Measurements from ENCODE around the gene TAS2R60. TPM values are rescaled to one million over a fixed set of nuclear protein-coding genes. Genes with fewer than 3 reads are reported as not detected.
"Not testable (repeated sequence)": the region's sequence is repeated elsewhere in the genome, so short reads cannot be mapped to it uniquely, and the experiment has no call there.

Gene TAS2R60
- total and polyA plus RNA-seq, 4 donors: 0.05 to 1.0 TPM; not detected in 2

- no peaks in the 10 kb centered on the region for H3K27me3 ChIP-seq (ENCODE audit: control insufficient read depth in 3 of 3, insufficient read depth in 3 of 3, low read length in 2 of 3)
- TF ChIP-seq CTCF (IDR thresholded peaks at IDR 0.05; ENCODE audit: control extremely low read depth, extremely low read depth): no peak
- ATAC-seq (ENCODE audit: insufficient read depth, low FRiP score) (no peak), DNase-seq (peak in 2 of 3 donors; percentile 31 to 58)
- no peaks in the 10 kb centered on the region for H3K36me3 ChIP-seq (ENCODE audit: control insufficient read depth in 4 of 4, insufficient read depth in 4 of 4, low read length in 4 of 4)
- H3K27ac ChIP-seq (ENCODE audit: low read depth in 1 of 2, low read length in 1 of 2): no peak overlapping the region
- no peak overlapping the region for H3K9ac ChIP-seq (ENCODE audit: insufficient read depth in 1 of 2, low read length in 2 of 2)
- peaks cover 0 to 2% (median 0%) of the 10 kb centered on the region in 5 donors for H3K4me1 ChIP-seq (ENCODE audit: control insufficient read depth in 5 of 5, insufficient read depth in 5 of 5, low read length in 5 of 5)
- no peak overlapping the region for H3K4me3 ChIP-seq
- peaks cover 0 to 2% (median 0%) of the 10 kb centered on the region in 4 donors for H3K9me3 ChIP-seq (ENCODE audit: control insufficient read depth in 4 of 4, insufficient read depth in 3 of 4, low read length in 3 of 4)
These were observed 20.3 kb downstream of the TAS2R60 start for GRCh38 chr7:143463556-143463955.

- Histone ChIP-seq H3K36me3 (ENCODE audit: control insufficient read depth in 4 of 4, insufficient read depth in 4 of 4, low read length in 4 of 4) (no peaks in the 10 kb centered on the region), H3K27me3 (ENCODE audit: control insufficient read depth in 3 of 3, insufficient read depth in 3 of 3, low read length in 2 of 3) (no peaks in the 10 kb centered on the region), H3K9ac (ENCODE audit: insufficient read depth in 1 of 2, low read length in 2 of 2) (no peak overlapping the region), H3K27ac (ENCODE audit: low read depth in 1 of 2, low read length in 1 of 2) (no peak overlapping the region), H3K4me1 (ENCODE audit: control insufficient read depth in 5 of 5, insufficient read depth in 5 of 5, low read length in 5 of 5) (peaks cover 0 to 2% (median 0%) of the 10 kb centered on the region in 5 donors), H3K9me3 (ENCODE audit: control insufficient read depth in 4 of 4, insufficient read depth in 3 of 4, low read length in 3 of 4) (peaks cover 0 to 2% (median 0%) of the 10 kb centered on the region in 4 donors), H3K4me3 (no peak overlapping the region)
- no peak for TF ChIP-seq CTCF (IDR thresholded peaks at IDR 0.05; ENCODE audit: control extremely low read depth, extremely low read depth)
- 66 to 86% methylated on average over 1 of the region's 1 CpG for WGBS, 2 donors
- ATAC-seq (ENCODE audit: insufficient read depth, low FRiP score) (no peak), DNase-seq (no peak)
These were observed 20.7 kb downstream of the TAS2R60 start for GRCh38 chr7:143463957-143464356.

GRCh38 chr7:143467724-143468123 lies 24.5 kb downstream of the TAS2R60 start:
- Histone ChIP-seq H3K9ac (ENCODE audit: insufficient read depth in 1 of 2, low read length in 2 of 2) (no peak overlapping the region), H3K4me3 (no peak overlapping the region), H3K27me3 (ENCODE audit: control insufficient read depth in 3 of 3, insufficient read depth in 3 of 3, low read length in 2 of 3) (no peaks in the 10 kb centered on the region), H3K36me3 (ENCODE audit: control insufficient read depth in 4 of 4, insufficient read depth in 4 of 4, low read length in 4 of 4) (no peaks in the 10 kb centered on the region), H3K9me3 (ENCODE audit: control insufficient read depth in 4 of 4, insufficient read depth in 3 of 4, low read length in 3 of 4) (peaks cover 0 to 5% (median 0%) of the 10 kb centered on the region in 4 donors), H3K27ac (ENCODE audit: low read depth in 1 of 2, low read length in 1 of 2) (no peak overlapping the region), H3K4me1 (ENCODE audit: control insufficient read depth in 5 of 5, insufficient read depth in 5 of 5, low read length in 5 of 5) (peaks cover 0 to 2% (median 0%) of the 10 kb centered on the region in 5 donors)
- DNase-seq: no peak
- ATAC-seq (ENCODE audit: insufficient read depth, low FRiP score): no peak
- TF ChIP-seq CTCF (IDR thresholded peaks at IDR 0.05; ENCODE audit: control extremely low read depth, extremely low read depth): no peak
- WGBS, 2 donors: 66 to 98% methylated on average over 1 of the region's 1 CpG

- H3K9me3 ChIP-seq (ENCODE audit: control insufficient read depth in 4 of 4, insufficient read depth in 3 of 4, low read length in 3 of 4); H3K9ac ChIP-seq (ENCODE audit: insufficient read depth in 1 of 2, low read length in 2 of 2); H3K27me3 ChIP-seq (ENCODE audit: control insufficient read depth in 3 of 3, insufficient read depth in 3 of 3, low read length in 2 of 3); H3K36me3 ChIP-seq (ENCODE audit: control insufficient read depth in 4 of 4, insufficient read depth in 4 of 4, low read length in 4 of 4); H3K27ac ChIP-seq (ENCODE audit: low read depth in 1 of 2, low read length in 1 of 2); H3K4me3 ChIP-seq; H3K4me1 ChIP-seq (ENCODE audit: control insufficient read depth in 5 of 5, insufficient read depth in 5 of 5, low read length in 5 of 5); DNase-seq; ATAC-seq (ENCODE audit: insufficient read depth, low FRiP score): not testable (repeated sequence)
- WGBS, 2 donors: 80 to 90% methylated on average over 11 of the region's 11 CpGs
These were observed 28.9 kb downstream of the TAS2R60 start for GRCh38 chr7:143472071-143472689.

Measured in lung (tissue), 12 donors.